AG04450 (cell line): ENCODE results near the gene SECISBP2. TPM values are rescaled to one million over a fixed set of nuclear protein-coding genes. Genes with fewer than 3 reads are reported as not detected.

Experiments
- CTCF ChIA-PET: fragments of 300-600, 350-600 bp; formaldehyde crosslinking; extraction: SDS; loops from one replicate; lab custom pipeline; 2022; ENCODE audit warnings: antibody characterized with exemption, inconsistent platforms; lab: Charles Lee
- POLR2A ChIA-PET: fragments of 350-600 bp; formaldehyde crosslinking; extraction: SDS; loops from one replicate; lab custom pipeline; 2021; ENCODE audit warnings: antibody characterized with exemption, inconsistent platforms; lab: Yijun Ruan, JAX
- DNase-seq: peaks from one replicate; pipeline ENCODE4 v3.0.0-alpha.2; 2011; ENCODE audit warnings: low read depth, low spot score
- H3K27ac ChIP-seq: one replicate; pipeline ENCODE4 v1.5.1; 2012; ENCODE audit warnings: low read depth, low read length, control low read depth
- H3K27me3 ChIP-seq: one replicate; pipeline ENCODE4 v1.6.0; 2012; ENCODE audit warnings: low read length; ENCODE audit not compliant: control insufficient read depth, insufficient read depth
- H3K4me3 ChIP-seq: 2 replicates; pipeline ENCODE4 v1.5.1; 2011; ENCODE audit warnings: mild to moderate bottlenecking, low read depth, low read length, control low read depth
- H3K9me3 ChIP-seq: 2 replicates; pipeline ENCODE4 v1.5.1; 2012; ENCODE audit warnings: low read length; ENCODE audit not compliant: control insufficient read depth, insufficient read depth
- CTCF ChIP-seq: IDR thresholded peaks from 2 replicates; pipeline ENCODE4 v1.5.1; 2011; ENCODE audit warnings: low read depth, low read length, control low read depth, inconsistent platforms
- polyA plus RNA-seq: library from polyadenylated mRNA; depleted of rRNA; stranded (reverse); fragments of >200 nt; gene quantifications from 2 replicates; pipeline ENCODE4 v1.2.3, GENCODE V29; 2011

SECISBP2 gene
- polyA plus RNA-seq, 1 experiment: 26.3 TPM

- POLR2A ChIA-PET: no interaction called here
- Histone ChIP-seq H3K27me3 (no peaks in the 10 kb centered on the region), H3K9me3 (no peaks in the 10 kb centered on the region; the same call in 1 of the 2 replicates), H3K4me3 (no peak overlapping the region), H3K27ac (no peak overlapping the region)
- TF ChIP-seq CTCF: no peak
- CTCF ChIA-PET: no interaction called here
- DNase-seq: no peak
These were observed 45.8 kb downstream of the SECISBP2 start for GRCh38 chr9:89363921-89364665.

GRCh38 chr9:89364666-89365531 lies 46.6 kb downstream of the SECISBP2 start:
- CTCF ChIA-PET: no interaction called here
- POLR2A ChIA-PET: interaction anchor here (0.6 kb wide), 1 partner anchor 18 kb away, joined by 7 read pairs; no protein-coding TSS in a partner anchor
- DNase-seq: no peak

GRCh38 chr9:89365532-89365912 lies 47.2 kb downstream of the SECISBP2 start:
- no peak for TF ChIP-seq CTCF
- Histone ChIP-seq H3K27ac (no peak overlapping the region), H3K4me3 (no peak overlapping the region), H3K9me3 (no peaks in the 10 kb centered on the region; the same call in 1 of the 2 replicates), H3K27me3 (no peaks in the 10 kb centered on the region)
- ChIA-PET CTCF (no interaction called here), POLR2A (interaction anchor here (0.6 kb wide), 1 partner anchor 18 kb away, joined by 7 read pairs; no protein-coding TSS in a partner anchor)
- DNase-seq: no peak

More at GRCh38 chr9:89364666-89365531, 46.6 kb downstream of the SECISBP2 start:
- Histone ChIP-seq H3K4me3 (no peak overlapping the region), H3K27me3 (no peaks in the 10 kb centered on the region), H3K27ac (no peak overlapping the region), H3K9me3 (no peaks in the 10 kb centered on the region; the same call in 1 of the 2 replicates)
- no peak for TF ChIP-seq CTCF

- DNase-seq: no peak
- Histone ChIP-seq H3K27me3 (no peaks in the 10 kb centered on the region), H3K4me3 (no peak overlapping the region), H3K27ac (no peak overlapping the region), H3K9me3 (no peaks in the 10 kb centered on the region; the same call in 1 of the 2 replicates)
- POLR2A ChIA-PET: no interaction called here
- no peak for TF ChIP-seq CTCF
- CTCF ChIA-PET: no interaction called here
These were observed 48.4 kb downstream of the SECISBP2 start for GRCh38 chr9:89366711-89367110.
